Urinary bladder (tissue), 4 donors: ENCODE measurements around the gene RAD50. TPM values are rescaled to one million over a fixed set of nuclear protein-coding genes. Genes with fewer than 3 reads are reported as not detected.

ENCODE experiments used
- DNase-seq: peaks from one replicate; pipeline ENCODE4 v3.0.0-alpha.2; 2015; ENCODE audit errors: extremely low spot score
- H3K27ac ChIP-seq: one replicate; pipeline ENCODE4 v1.5.1; 2013; ENCODE audit warnings: low read depth, mild to moderate bottlenecking, moderate library complexity
- H3K36me3 ChIP-seq: one replicate; pipeline ENCODE4 v1.6.1; 2013; ENCODE audit warnings: mild to moderate bottlenecking, moderate library complexity; ENCODE audit not compliant: insufficient read depth
- H3K4me1 ChIP-seq: one replicate; pipeline ENCODE4 v1.6.1; 2013; ENCODE audit warnings: mild to moderate bottlenecking, moderate library complexity; ENCODE audit not compliant: insufficient read depth
- H3K4me3 ChIP-seq: one replicate; pipeline ENCODE4 v1.5.1; 2013; ENCODE audit warnings: low read depth, low read length
- WGBS: extraction: QIAGEN DNeasy Blood & Tissue Kit; methylation state at CpG from one replicate; pipeline ENCODE4 v1.1.7; 2013; 5-methylcytosine and 5-hydroxymethylcytosine counted together
- polyA plus RNA-seq: library from polyadenylated mRNA; stranded (reverse); fragments of 200-250 nt; gene quantifications from one replicate; pipeline ENCODE4 v1.2.3, GENCODE V29; 2013
- total RNA-seq: library from RNA; depleted of rRNA; stranded (reverse); fragments of >200 nt; gene quantifications from one replicate; pipeline ENCODE4 v1.2.3, GENCODE V29; 2014
- donor health status: healthy with polysubstance abuse.
- donor health status: healthy.

The RAD50 gene
- total and polyA plus RNA-seq, 2 donors, result 13.4 to 75.0 TPM

GRCh38 chr5:132674671-132675506 lies 118.1 kb downstream of the RAD50 start:
- Histone ChIP-seq H3K4me3 (no peak overlapping the region), H3K4me1 (peaks cover 3% of the 10 kb centered on the region), H3K27ac (no peak overlapping the region), H3K36me3 (no peaks in the 10 kb centered on the region)
- DNase-seq, result peak; percentile 32
- WGBS, result 51% methylated on average over 13 of the region's 13 CpGs

DNA sequence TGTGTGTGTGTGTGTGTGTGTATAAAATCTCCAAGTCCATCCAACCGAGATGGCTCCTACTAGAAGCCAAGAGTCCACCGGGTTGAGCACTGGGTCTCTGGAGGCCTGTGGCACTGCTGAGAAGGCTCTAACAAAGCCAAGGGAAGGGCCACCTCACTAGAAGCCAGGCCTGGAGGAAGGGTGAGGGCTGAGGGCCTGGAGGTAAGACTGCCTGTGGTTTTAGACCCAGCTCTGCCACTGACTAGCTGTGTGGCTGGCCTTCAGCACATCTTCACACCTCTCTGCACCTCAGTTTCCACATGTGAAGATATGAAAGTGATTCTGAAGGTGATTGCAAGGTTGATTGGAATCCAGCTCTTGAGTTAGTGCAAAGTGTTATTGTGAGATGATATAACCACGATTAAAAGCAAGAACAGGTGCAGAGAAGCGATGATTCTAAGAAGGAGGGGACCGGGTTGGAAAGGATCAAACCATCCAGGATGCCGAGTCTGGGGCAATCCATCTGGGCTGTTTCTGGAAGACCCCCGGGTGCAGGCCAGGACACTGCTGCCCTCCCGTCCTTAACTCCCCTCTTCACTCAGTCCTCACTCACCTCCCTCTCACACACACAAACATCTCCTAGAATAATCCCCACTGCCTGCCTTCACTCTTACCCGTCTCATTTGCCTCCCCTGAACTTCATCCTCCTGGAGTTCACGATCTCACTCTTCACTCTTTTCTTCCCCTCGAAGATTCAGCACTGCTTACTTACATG lies 119.3 kb downstream of the RAD50 start:
- DNase-seq, result no peak
- H3K27ac ChIP-seq, result no peak overlapping the region
- WGBS, result 95% methylated on average over 11 of the region's 11 CpGs

GRCh38 chr5:132677191-132677590 lies 120.4 kb downstream of the RAD50 start:
- no peak overlapping the region for H3K27ac ChIP-seq
- H3K4me3 ChIP-seq, result no peak overlapping the region
- WGBS, result 41% methylated on average over 7 of the region's 7 CpGs
- no peak for DNase-seq
- peaks cover 3% of the 10 kb centered on the region for H3K4me1 ChIP-seq
- H3K36me3 ChIP-seq, result no peaks in the 10 kb centered on the region

More for the DNA sequence above, 119.3 kb downstream of the RAD50 start:
- Histone ChIP-seq H3K4me1 (peaks cover 3% of the 10 kb centered on the region), H3K36me3 (no peaks in the 10 kb centered on the region), H3K4me3 (no peak overlapping the region)

GRCh38 chr5:132677682-132678400 lies 121.1 kb downstream of the RAD50 start:
- H3K4me1 ChIP-seq, result peaks cover 3% of the 10 kb centered on the region
- no peak for DNase-seq
- H3K4me3 ChIP-seq, result no peak overlapping the region
- WGBS, result 77% methylated on average over 15 of the region's 15 CpGs
- H3K36me3 ChIP-seq, result no peaks in the 10 kb centered on the region
- no peak overlapping the region for H3K27ac ChIP-seq

- no peaks in the 10 kb centered on the region for H3K36me3 ChIP-seq
- WGBS, result 91% methylated on average over 1 of the region's 1 CpG
- no peak overlapping the region for H3K4me3 ChIP-seq
- DNase-seq, result no peak
- H3K27ac ChIP-seq, result no peak overlapping the region
- H3K4me1 ChIP-seq, result peaks cover 3% of the 10 kb centered on the region
These were observed 122.0 kb downstream of the RAD50 start for GRCh38 chr5:132678735-132679134.

DNA sequence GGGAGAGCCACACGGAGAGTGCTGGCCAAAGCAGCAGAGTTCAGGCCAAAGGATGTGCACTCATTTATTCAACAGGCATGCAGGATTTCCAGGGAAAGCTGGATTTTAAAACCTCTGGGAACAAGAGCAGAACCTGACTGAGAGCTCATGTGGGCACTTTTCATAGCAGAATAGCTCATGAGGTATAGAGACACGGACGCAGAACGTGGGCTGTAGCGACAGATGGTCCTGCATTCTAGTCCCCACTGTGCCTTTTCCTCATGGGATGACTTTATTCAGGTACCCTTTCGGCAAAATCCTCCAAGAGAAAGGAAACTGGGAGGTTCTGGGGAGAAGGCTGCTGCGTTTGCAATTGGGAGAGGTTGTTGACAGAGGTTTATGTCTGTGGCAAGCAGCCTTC lies 122.4 kb downstream of the RAD50 start:
- H3K4me1 ChIP-seq, result peaks cover 2% of the 10 kb centered on the region
- H3K27ac ChIP-seq, result no peak overlapping the region
- no peak overlapping the region for H3K4me3 ChIP-seq
- 93% methylated on average over 7 of the region's 7 CpGs for WGBS
- no peak for DNase-seq
- H3K36me3 ChIP-seq, result no peaks in the 10 kb centered on the region

DNA sequence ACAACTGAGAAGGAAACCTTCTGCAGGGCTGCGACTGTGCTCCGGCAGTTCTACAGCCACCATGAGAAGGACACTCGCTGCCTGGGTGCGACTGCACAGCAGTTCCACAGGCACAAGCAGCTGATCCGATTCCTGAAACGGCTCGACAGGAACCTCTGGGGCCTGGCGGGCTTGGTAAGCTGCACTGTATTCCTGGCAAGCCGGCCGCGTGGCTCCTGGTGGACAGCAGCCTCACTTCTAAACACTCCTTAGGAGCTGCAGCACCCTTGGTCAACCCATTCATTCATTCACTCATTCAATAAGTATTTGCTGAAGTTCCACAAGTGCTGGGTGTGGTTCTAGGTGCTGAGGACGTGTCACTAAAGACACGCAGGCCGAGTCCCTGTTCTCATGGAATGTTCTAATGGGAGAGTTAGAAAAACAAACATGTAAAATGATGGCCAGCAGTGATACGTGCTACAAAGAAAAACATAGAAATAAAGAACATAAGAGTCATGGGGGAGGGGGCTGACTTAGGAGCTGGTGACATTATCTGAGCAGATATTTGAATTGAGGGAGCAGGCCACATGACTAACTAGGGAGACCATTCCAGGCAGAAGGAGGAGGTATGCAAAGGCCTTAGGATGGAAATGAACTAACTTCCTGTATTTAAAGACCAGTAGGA lies 123.1 kb downstream of the RAD50 start:
- WGBS, result 93% methylated on average over 15 of the region's 15 CpGs
- H3K27ac ChIP-seq, result no peak overlapping the region
- H3K4me3 ChIP-seq, result no peak overlapping the region
- no peaks in the 10 kb centered on the region for H3K4me1 ChIP-seq
- no peak for DNase-seq
- no peaks in the 10 kb centered on the region for H3K36me3 ChIP-seq

DNA sequence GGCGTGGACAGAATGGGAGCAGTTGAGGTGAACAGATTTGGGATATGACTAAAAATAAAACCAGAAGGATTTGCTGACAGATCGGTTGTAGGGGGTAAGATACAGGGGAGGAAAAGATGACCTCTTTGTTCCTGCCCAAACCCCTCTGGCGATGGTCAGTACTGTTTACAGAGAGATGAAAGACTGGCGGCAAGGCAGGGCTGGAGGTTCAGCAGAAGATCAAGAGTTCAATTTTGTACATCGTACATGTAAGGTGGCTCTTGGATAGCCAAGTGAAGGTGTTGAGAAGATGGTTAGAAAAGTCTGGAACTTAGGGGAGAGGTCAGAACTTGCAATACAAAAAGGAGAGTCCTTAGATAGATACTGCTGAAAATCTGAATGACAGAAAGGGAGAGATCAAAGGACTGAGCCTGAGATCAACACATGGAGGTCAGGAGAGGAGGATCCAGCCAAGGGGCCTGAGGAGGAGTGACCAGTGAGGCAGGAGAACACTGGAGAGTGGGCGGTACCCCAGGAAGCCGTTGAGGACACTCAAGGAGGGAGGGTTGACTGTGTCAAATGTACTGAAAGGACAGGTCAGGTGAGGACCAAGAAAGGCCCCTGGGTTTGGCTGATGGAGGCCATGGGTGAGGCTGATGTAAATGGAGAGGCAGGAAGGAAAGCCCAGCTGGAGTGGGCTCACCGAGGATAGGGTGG lies 124.2 kb downstream of the RAD50 start:
- Histone ChIP-seq H3K36me3 (no peaks in the 10 kb centered on the region), H3K4me3 (no peak overlapping the region), H3K27ac (no peak overlapping the region), H3K4me1 (no peaks in the 10 kb centered on the region)
- 84% methylated on average over 8 of the region's 8 CpGs for WGBS
- DNase-seq, result no peak

- peaks cover 1% of the 10 kb centered on the region for H3K4me1 ChIP-seq
- H3K4me3 ChIP-seq, result no peak overlapping the region
- no peak overlapping the region for H3K27ac ChIP-seq
- H3K36me3 ChIP-seq, result no peaks in the 10 kb centered on the region
- WGBS, result 90% methylated on average over 2 of the region's 2 CpGs
- DNase-seq, result no peak
These were observed 124.7 kb downstream of the RAD50 start for GRCh38 chr5:132681476-132681831.

GRCh38 chr5:132681983-132682382 lies 125.2 kb downstream of the RAD50 start:
- H3K4me3 ChIP-seq, result no peak overlapping the region
- peaks cover 1% of the 10 kb centered on the region for H3K4me1 ChIP-seq
- H3K27ac ChIP-seq, result no peak overlapping the region
- no peak for DNase-seq
- no peaks in the 10 kb centered on the region for H3K36me3 ChIP-seq
- 85% methylated on average over 4 of the region's 4 CpGs for WGBS

DNA sequence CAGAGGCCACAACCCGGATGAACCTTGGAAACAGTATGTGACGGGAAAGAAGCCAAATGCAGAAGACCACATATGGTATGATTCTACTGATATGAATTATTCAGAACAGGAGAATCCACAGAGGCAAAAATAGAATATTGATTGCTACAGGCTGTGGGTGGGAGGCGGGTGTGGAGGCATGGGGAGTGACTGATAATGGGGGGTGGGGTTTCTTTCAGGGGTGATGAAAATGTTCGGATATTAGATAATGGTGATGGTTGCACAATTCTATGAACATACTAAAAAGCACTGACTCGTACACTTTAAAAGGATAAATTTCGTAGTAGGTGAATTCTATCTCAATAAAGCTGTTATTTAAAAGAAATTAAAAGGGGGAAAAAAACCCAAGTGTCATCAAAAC lies 127.7 kb downstream of the RAD50 start:
- Histone ChIP-seq H3K4me1 (peaks cover 1% of the 10 kb centered on the region), H3K36me3 (peaks cover 3% of the 10 kb centered on the region), H3K4me3 (no peak overlapping the region), H3K27ac (no peak overlapping the region)
- no peak for DNase-seq
- WGBS, result 87% methylated on average over 6 of the region's 6 CpGs

DNA sequence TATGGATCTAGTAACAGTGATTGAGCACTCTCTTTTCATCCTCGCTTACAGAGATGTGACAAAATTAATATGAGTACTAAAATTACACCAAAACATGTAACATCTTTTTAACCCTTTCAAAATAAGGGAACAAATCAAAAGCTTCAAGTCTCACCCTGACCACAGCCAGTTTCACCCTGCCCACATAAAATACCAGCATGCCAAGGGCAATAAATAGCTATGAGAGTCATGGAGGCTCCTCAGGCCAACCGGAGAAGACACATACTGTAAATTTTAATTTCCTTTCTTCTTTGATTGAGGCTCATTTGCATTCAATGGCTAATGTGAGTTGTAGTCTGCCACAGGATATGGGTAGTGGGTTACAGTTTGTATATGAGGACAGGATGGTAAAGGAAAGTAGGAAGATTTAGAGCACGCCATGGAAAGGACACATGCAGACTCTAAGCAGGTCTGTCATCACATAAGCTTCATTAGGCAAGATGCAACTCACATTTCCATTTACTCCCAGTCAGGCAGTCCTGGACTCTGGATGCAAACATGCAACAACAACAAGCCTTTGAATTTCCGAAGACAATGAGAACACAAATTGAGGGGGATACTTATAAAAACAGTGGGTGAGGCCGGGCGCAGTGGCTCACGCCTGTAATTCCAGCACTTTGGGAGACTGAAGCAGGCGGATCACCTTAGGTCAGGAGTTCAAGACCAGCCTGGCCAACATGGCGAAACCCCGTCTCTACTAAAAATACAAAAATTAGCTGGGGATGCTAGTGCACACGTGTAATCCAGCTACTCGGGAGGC lies 128.3 kb downstream of the RAD50 start:
- Histone ChIP-seq H3K27ac (no peak overlapping the region), H3K4me1 (peaks cover 1% of the 10 kb centered on the region), H3K36me3 (peaks cover 3% of the 10 kb centered on the region), H3K4me3 (no peak overlapping the region)
- WGBS, result 92% methylated on average over 12 of the region's 12 CpGs
- no peak for DNase-seq
